Vagina (tissue), 1 donor: ENCODE results near the gene HEG1. TPM values are rescaled to one million over a fixed set of nuclear protein-coding genes. Genes with fewer than 3 reads are reported as not detected.

Experiments
- small RNA-seq: library from RNA; depleted of rRNA; stranded (forward); fragments of <200 nt; gene quantifications from one replicate; pipeline ENCODE3, GENCODE V24; 2016
- total RNA-seq: library from RNA; depleted of rRNA; stranded (reverse); fragments of >200 nt; gene quantifications from one replicate; pipeline ENCODE4 v1.2.3, GENCODE V29; 2016

HEG1 gene
- total RNA-seq, 1 donor from 2014 or later = 47.1 TPM

Small RNA genes lying within 50 kb of the gene (small RNA-seq; reads per million reads assigned to genes)
- not detected for gene RNA5SP137

Other genes with a start within 250 kb of the HEG1 start
- gene ITGB5, start 168.6 kb downstream of the HEG1 start, total RNA-seq = 156 TPM
- not detected for gene MUC13, start 121.2 kb downstream of the HEG1 start, total RNA-seq
- gene SLC12A8, start 156.8 kb upstream of the HEG1 start, total RNA-seq = 6.1 TPM